ENCODE data around the gene ERCC4.

The ERCC4 gene

DNA sequence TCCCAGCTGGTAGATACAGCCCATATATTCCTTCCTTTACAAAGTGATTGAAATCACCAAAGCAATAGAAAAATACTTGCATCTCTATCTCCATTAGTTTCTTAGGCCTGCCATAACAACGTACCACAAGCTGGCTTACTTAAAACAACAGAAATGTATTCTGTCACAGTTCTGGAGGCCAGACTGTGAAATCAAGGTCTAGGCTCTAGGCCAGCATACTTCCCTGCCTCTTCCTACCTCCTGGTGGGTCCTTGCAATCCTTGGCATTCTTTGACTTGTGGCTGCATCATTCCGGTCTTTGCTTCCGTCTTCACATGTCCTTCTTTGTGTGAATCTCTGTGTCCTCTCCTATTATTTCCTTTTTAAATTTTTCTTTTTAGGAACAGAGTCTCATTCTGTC lies 62.5 kb downstream of the ERCC4 start:
- Histone ChIP-seq H3K9me3 (ENCODE audit: control insufficient read depth, insufficient read depth, low read length) (no peaks in the 10 kb centered on the region), H3K27me3 (ENCODE audit: control insufficient read depth, insufficient read depth, low read length) (no peaks in the 10 kb centered on the region), H3K9ac (ENCODE audit: low read depth, low read length) (no peak overlapping the region), H3K4me1 (ENCODE audit: control insufficient read depth, insufficient read depth, low read length) (no peaks in the 10 kb centered on the region), H3K36me3 (ENCODE audit: control insufficient read depth, insufficient read depth, low read length) (no peaks in the 10 kb centered on the region), H3K4me3 (ENCODE audit: low read depth, low read length) (no peak overlapping the region)

- no peaks in the 10 kb centered on the region for H3K36me3 ChIP-seq (ENCODE audit: control insufficient read depth, insufficient read depth, low read length)
Measured at GRCh38 chr16:13983625-13984024, 63.7 kb downstream of the ERCC4 start.

DNA sequence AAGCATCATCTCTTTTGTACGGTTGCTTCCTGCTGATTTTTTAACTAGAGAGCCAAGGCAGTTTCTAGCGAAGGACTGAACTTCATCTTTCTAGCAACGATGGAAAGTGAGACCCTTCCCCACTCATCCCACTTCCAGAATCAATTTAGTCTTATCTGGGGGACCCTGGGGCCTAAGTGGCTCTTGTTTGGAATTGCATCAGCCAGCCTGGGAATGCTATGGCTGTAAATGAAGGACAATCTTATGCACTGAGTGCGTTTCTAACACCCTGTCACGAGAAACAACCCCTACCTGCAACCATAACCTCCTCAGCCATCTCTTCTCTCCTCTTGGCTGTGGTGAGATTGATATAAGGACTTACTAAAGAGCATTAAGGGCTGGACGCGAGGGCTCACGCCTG lies 64.8 kb downstream of the ERCC4 start:
- Histone ChIP-seq H3K4me1 (ENCODE audit: control insufficient read depth, insufficient read depth, low read length) (no peaks in the 10 kb centered on the region), H3K9ac (ENCODE audit: low read depth, low read length) (no peak overlapping the region), H3K4me3 (ENCODE audit: low read depth, low read length) (no peak overlapping the region), H3K27me3 (ENCODE audit: control insufficient read depth, insufficient read depth, low read length) (no peaks in the 10 kb centered on the region), H3K36me3 (ENCODE audit: control insufficient read depth, insufficient read depth, low read length) (no peaks in the 10 kb centered on the region), H3K9me3 (ENCODE audit: control insufficient read depth, insufficient read depth, low read length) (no peaks in the 10 kb centered on the region)

More at GRCh38 chr16:13983625-13984024, 63.7 kb downstream of the ERCC4 start:
- H3K4me1 ChIP-seq (ENCODE audit: control insufficient read depth, insufficient read depth, low read length), result no peaks in the 10 kb centered on the region
- no peak overlapping the region for H3K4me3 ChIP-seq (ENCODE audit: low read depth, low read length)
- no peaks in the 10 kb centered on the region for H3K27me3 ChIP-seq (ENCODE audit: control insufficient read depth, insufficient read depth, low read length)
- H3K9me3 ChIP-seq (ENCODE audit: control insufficient read depth, insufficient read depth, low read length), result no peaks in the 10 kb centered on the region
- no peak overlapping the region for H3K9ac ChIP-seq (ENCODE audit: low read depth, low read length)

GRCh38 chr16:13988038-13988437 lies 68.1 kb downstream of the ERCC4 start:
- Histone ChIP-seq H3K4me3 (ENCODE audit: low read depth, low read length) (no peak overlapping the region), H3K36me3 (ENCODE audit: control insufficient read depth, insufficient read depth, low read length) (no peaks in the 10 kb centered on the region), H3K9me3 (ENCODE audit: control insufficient read depth, insufficient read depth, low read length) (no peaks in the 10 kb centered on the region), H3K27me3 (ENCODE audit: control insufficient read depth, insufficient read depth, low read length) (no peaks in the 10 kb centered on the region), H3K4me1 (ENCODE audit: control insufficient read depth, insufficient read depth, low read length) (no peaks in the 10 kb centered on the region), H3K9ac (ENCODE audit: low read depth, low read length) (no peak overlapping the region)

GRCh38 chr16:13992322-13992721 lies 72.4 kb downstream of the ERCC4 start:
- Histone ChIP-seq H3K4me3 (ENCODE audit: low read depth, low read length) (no peak overlapping the region), H3K9ac (ENCODE audit: low read depth, low read length) (no peak overlapping the region)

DNA sequence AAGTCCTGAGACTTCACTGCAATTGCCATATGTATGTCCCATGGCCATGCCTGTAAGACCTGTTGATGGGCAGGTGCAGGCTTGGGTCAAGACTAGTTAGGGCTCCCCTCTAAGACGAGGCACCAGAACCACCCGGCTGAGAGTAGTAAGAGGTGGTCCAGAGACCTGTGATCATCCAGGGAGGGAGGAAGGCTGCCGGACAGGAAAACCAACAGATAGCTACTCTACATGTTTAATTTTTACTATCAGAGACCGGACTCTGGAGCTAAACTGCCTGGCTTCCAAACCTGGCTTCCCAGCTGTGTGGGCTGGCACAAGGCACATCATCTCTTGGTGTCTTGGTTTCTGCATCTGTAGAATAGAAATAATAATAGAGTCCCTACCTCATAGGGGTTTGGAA lies 73.0 kb downstream of the ERCC4 start:
- Histone ChIP-seq H3K36me3 (ENCODE audit: control insufficient read depth, insufficient read depth, low read length) (no peaks in the 10 kb centered on the region), H3K4me3 (ENCODE audit: low read depth, low read length) (no peak overlapping the region), H3K9me3 (ENCODE audit: control insufficient read depth, insufficient read depth, low read length) (no peaks in the 10 kb centered on the region)

More at GRCh38 chr16:13992322-13992721, 72.4 kb downstream of the ERCC4 start:
- Histone ChIP-seq H3K36me3 (ENCODE audit: control insufficient read depth, insufficient read depth, low read length) (no peaks in the 10 kb centered on the region), H3K9me3 (ENCODE audit: control insufficient read depth, insufficient read depth, low read length) (no peaks in the 10 kb centered on the region), H3K4me1 (ENCODE audit: control insufficient read depth, insufficient read depth, low read length) (peaks cover 3% of the 10 kb centered on the region), H3K27me3 (ENCODE audit: control insufficient read depth, insufficient read depth, low read length) (no peaks in the 10 kb centered on the region)

GRCh38 chr16:13994239-13995106 lies 74.5 kb downstream of the ERCC4 start:
- Histone ChIP-seq H3K36me3 (ENCODE audit: control insufficient read depth, insufficient read depth, low read length) (no peaks in the 10 kb centered on the region), H3K27me3 (ENCODE audit: control insufficient read depth, insufficient read depth, low read length) (no peaks in the 10 kb centered on the region), H3K9me3 (ENCODE audit: control insufficient read depth, insufficient read depth, low read length) (no peaks in the 10 kb centered on the region), H3K4me1 (ENCODE audit: control insufficient read depth, insufficient read depth, low read length) (peaks cover 3% of the 10 kb centered on the region), H3K9ac (ENCODE audit: low read depth, low read length) (no peak overlapping the region), H3K4me3 (ENCODE audit: low read depth, low read length) (no peak overlapping the region)

More for the DNA sequence above, 73.0 kb downstream of the ERCC4 start:
- Histone ChIP-seq H3K27me3 (ENCODE audit: control insufficient read depth, insufficient read depth, low read length) (no peaks in the 10 kb centered on the region), H3K9ac (ENCODE audit: low read depth, low read length) (no peak overlapping the region), H3K4me1 (ENCODE audit: control insufficient read depth, insufficient read depth, low read length) (peaks cover 3% of the 10 kb centered on the region)

- H3K9ac ChIP-seq (ENCODE audit: low read depth, low read length), result no peak overlapping the region
- no peaks in the 10 kb centered on the region for H3K36me3 ChIP-seq (ENCODE audit: control insufficient read depth, insufficient read depth, low read length)
Measured at GRCh38 chr16:13995194-13995593, 75.2 kb downstream of the ERCC4 start.

DNA sequence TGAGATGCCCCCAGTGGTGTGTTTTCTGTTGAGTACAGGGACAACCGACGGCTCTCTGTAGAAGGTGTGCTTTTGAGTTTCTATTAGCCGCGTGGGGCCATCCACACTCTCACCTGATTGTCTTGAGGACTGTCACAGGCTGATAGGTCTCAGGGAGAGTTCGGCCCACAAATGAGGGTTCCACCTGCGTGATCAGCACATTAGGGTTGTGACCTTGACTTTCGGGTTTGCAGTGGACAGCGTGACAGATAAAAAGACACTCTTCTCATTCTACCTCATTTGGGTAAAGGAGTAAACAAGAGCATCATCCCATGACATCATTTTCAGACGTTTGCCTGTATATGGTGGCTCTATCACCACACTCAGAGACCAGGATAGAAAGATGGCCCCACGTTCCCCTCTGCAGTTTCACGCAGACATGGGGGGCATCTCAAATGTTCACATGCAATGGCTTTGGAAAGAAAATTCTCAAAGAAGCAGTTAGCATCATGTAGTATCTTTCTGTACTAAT lies 76.9 kb downstream of the ERCC4 start:
- H3K4me1 ChIP-seq (ENCODE audit: control insufficient read depth, insufficient read depth, low read length), result peaks cover 5% of the 10 kb centered on the region
- no peak overlapping the region for H3K4me3 ChIP-seq (ENCODE audit: low read depth, low read length)
- no peaks in the 10 kb centered on the region for H3K9me3 ChIP-seq (ENCODE audit: control insufficient read depth, insufficient read depth, low read length)
- H3K36me3 ChIP-seq (ENCODE audit: control insufficient read depth, insufficient read depth, low read length), result no peaks in the 10 kb centered on the region
- H3K27me3 ChIP-seq (ENCODE audit: control insufficient read depth, insufficient read depth, low read length), result no peaks in the 10 kb centered on the region
- no peak overlapping the region for H3K9ac ChIP-seq (ENCODE audit: low read depth, low read length)

More at GRCh38 chr16:13995194-13995593, 75.2 kb downstream of the ERCC4 start:
- no peaks in the 10 kb centered on the region for H3K9me3 ChIP-seq (ENCODE audit: control insufficient read depth, insufficient read depth, low read length)
- no peak overlapping the region for H3K4me3 ChIP-seq (ENCODE audit: low read depth, low read length)
- peaks cover 5% of the 10 kb centered on the region for H3K4me1 ChIP-seq (ENCODE audit: control insufficient read depth, insufficient read depth, low read length)
- no peaks in the 10 kb centered on the region for H3K27me3 ChIP-seq (ENCODE audit: control insufficient read depth, insufficient read depth, low read length)

- Histone ChIP-seq H3K9ac (ENCODE audit: low read depth, low read length) (no peak overlapping the region), H3K36me3 (ENCODE audit: control insufficient read depth, insufficient read depth, low read length) (no peaks in the 10 kb centered on the region), H3K4me1 (ENCODE audit: control insufficient read depth, insufficient read depth, low read length) (peaks cover 5% of the 10 kb centered on the region), H3K27me3 (ENCODE audit: control insufficient read depth, insufficient read depth, low read length) (no peaks in the 10 kb centered on the region), H3K4me3 (ENCODE audit: low read depth, low read length) (no peak overlapping the region), H3K9me3 (ENCODE audit: control insufficient read depth, insufficient read depth, low read length) (no peaks in the 10 kb centered on the region)
Measured at GRCh38 chr16:13997526-13997925, 77.6 kb downstream of the ERCC4 start.

DNA sequence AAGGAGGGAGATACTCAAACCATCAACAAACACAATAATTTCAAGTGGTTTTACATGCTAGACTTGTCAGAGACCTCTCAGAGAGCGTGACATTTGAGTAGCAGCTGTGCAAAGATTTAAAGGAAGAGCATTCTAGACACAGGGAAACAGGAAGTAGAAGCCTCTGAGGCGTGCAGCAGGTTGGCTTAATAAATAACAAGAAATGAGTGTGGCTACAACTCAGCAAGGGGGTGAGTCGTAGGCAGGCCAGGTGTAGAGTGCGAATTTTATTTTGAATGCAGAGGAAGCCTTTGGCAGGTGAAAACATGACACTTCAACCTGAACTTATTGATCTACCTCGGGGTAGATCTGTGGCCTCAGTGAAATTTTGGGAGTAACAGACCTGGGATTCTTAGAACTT lies 78.0 kb downstream of the ERCC4 start:
- Histone ChIP-seq H3K9ac (ENCODE audit: low read depth, low read length) (no peak overlapping the region), H3K4me1 (ENCODE audit: control insufficient read depth, insufficient read depth, low read length) (peaks cover 8% of the 10 kb centered on the region), H3K27me3 (ENCODE audit: control insufficient read depth, insufficient read depth, low read length) (no peaks in the 10 kb centered on the region), H3K9me3 (ENCODE audit: control insufficient read depth, insufficient read depth, low read length) (no peaks in the 10 kb centered on the region), H3K36me3 (ENCODE audit: control insufficient read depth, insufficient read depth, low read length) (no peaks in the 10 kb centered on the region), H3K4me3 (ENCODE audit: low read depth, low read length) (no peak overlapping the region)

Measured in iPS-15b (cell line).